ENCODE results near the gene TRMT10A.
"Not testable (repeated sequence)": the region's sequence is repeated elsewhere in the genome, so short reads cannot be mapped to it uniquely, and the experiment has no call there.

Gene TRMT10A

DNA sequence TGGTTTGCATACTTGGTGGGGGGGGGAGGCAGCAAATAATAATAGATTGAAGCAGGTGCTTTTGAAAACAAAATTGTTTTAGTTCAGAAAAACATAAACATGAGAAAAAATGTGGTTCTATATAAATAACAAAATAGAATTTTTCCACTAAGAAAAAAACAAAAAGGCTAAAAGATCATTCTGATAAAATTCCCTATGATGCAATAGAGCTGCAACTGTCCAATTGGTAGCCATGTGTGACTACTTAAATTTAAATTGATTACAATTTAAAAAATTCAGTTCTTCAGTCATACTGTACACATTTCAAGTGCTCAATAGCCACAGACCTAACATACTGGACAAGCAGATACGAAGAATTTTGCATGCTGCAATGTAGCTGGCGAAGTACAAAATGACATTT lies 11.0 kb downstream of the TRMT10A start:
- no peak for DNase-seq (ENCODE audit: low read depth)

DNA sequence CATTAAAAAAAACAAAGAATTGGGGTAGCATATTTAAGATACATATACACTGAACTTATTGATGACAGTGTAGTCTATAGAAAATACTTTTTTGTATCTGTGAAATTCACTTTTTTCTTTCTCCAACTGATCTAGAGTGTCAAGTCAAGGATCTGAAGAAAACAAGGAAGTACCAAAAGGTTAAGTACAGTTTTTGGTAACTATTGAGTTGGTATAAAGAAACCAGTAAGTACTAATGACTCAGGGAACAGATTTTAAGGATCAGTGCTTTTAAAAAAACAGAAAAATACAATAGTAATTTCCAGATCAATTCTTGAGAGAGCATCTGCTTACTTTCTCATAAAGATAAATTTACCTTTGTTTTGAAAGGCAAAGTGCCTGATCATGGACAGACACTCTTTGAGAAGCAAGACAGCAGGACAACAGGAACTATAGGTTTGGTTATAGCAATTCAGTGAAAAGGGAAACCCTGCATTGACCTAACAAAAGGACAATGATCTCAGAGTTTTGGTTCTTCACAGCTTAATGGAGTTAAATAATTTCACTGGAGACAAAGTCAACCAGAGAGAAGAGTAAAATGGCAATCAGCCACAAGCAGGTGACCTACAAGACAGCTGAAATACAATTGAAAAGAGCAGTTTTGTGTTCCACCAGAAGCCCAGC lies 23.4 kb downstream of the TRMT10A start:
- DNase-seq (ENCODE audit: low read depth) = no peak

DNA sequence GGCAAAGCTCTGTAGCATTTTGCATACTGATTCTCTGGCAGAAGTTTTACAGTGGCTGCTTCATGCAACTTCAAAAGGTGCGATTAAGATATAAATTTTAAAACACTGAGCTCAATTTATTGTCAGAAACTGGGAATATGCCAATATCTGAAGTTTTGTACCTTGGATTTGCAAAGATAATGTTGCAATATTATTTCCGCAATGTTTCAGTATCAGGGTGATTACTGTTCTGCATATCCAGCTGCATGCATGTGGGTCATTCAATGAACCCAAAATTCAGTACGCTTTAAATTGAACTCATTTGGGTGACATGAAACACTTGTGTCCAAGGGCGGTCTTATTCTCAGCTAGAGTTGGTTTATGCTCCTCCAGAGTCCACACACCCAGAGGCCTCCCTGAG lies 26.2 kb downstream of the TRMT10A start:
- no peak for DNase-seq (ENCODE audit: low read depth)

DNA sequence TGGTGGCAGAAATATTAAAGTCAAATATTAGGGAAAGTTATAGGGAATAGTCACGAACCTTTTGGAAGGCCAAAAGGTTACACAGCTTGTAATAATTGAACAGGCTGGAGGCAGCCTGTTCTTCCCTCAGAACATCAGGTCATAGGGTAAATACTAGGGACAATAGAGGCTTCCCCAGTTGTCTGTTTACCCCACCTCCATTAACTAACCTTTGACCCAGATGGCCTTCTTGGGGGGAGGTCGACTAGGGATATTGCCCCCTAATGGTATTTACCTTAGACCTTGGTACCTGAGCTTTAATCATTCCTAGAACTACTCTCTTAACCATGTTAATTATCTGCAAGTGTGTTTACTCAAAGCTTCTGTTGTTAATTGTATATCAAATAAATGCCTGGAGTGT lies 27.0 kb downstream of the TRMT10A start:
- no peak for DNase-seq (ENCODE audit: low read depth)

DNA sequence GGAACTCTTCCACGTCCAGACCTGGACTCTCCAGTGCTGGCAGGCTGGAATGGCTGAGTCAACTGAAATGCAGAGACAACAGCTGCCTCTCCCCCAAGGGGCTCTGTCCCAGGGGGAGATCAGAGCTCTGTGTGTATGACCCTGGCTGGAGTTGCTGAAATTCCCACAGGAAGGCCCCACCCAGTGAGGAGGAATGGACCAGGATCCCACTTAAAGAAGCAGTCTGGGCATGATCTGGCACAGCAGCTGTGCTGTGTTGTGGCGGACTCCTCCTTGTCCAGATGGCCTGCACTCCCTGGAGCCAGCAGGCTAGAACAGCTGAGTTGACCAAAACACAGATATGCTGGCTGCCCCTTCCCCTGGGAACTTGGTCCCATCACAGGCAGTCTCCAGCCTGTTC lies 27.6 kb downstream of the TRMT10A start:
- no peak for DNase-seq (ENCODE audit: low read depth)

DNA sequence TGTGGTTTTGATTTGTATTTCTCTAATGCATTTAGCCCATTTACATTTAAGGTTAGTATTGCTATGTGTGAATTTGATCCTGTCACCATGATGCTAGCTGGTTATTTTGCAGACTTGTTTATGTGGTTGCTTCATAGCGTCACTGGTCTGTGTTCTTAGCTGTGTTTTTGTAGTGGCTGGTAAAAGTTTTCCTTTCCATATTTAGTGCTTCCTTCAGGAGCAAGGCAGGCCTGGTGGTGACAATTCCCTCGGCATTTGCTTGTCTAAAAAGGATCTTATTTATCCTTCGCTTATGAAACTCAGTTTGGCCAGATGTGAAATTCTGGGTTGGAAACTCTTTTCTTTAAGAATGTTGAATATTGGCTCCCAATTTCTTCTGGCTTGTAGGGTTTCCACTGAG lies 29.1 kb downstream of the TRMT10A start:
- not testable (repeated sequence) for DNase-seq (ENCODE audit: low read depth)

DNA sequence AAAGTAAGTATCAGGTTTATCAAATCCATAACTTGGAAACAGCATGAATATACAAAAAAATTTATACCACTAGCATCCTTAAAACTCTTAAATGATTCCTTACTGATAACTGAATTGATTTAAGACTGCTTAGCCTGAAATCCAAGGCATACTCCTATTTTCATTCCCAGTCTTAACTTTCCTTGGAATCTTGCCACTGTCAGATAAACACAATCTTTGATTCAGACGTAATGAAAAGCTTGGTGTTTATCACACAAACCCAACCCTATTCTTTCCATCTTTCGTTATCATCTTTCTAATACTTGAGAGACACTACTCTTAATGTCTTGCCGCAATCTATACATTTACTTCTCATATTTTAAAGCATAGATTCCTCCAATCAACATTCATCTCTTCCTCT lies 33.9 kb downstream of the TRMT10A start:
- no peak for DNase-seq (ENCODE audit: low read depth)

DNA sequence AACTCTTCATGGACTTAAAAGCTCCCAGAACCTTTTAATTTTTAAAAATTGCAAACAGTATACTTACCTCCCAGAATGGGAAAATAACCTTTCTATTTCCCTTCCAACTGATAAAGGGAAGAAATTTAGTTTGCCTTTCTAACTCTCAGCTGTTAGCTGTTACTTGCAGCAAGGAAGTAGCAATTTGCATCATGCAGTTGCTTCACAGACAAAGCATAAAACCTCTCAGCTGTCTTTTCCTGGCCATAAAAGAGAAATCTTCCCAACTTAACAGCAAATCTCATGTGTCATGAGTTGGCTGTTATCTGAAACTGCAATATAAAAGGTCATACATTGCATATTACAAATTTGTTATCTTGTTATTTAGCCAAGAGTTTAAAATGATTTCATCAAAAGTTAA lies 34.6 kb downstream of the TRMT10A start:
- no peak for DNase-seq (ENCODE audit: low read depth)

DNA sequence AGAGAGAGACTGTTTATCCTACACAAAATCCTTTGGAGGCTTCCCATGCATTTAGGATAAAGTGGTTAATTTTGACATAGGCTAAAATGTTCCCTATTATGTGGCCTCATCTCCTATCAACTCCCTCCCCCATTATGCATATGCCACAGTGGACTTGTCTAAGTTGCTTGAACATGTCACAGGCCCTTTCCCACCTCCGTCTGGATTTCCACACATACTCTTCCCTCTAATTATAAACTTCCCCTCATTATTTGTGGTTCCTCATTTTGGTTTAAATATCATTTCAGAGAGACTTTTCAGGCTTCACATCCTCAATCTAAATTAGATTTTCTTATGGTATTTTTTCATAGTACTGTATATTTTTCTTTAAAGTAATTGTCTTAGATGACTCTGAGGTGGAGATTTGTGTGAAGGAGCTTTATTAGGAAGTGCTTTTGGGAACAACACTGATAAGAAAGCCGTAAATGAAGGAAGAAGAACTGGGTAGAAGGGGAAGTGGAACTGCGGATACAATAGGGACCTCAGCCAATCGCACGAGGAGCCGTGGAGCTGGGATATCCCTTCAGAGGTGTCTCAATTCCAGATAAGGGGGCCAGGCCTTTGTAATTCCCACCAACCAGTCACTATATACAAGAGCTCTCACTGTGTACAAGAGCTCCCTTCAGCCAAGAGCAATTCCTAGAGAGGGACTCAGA lies 45.1 kb downstream of the TRMT10A start:
- no peak for DNase-seq (ENCODE audit: low read depth)

DNA sequence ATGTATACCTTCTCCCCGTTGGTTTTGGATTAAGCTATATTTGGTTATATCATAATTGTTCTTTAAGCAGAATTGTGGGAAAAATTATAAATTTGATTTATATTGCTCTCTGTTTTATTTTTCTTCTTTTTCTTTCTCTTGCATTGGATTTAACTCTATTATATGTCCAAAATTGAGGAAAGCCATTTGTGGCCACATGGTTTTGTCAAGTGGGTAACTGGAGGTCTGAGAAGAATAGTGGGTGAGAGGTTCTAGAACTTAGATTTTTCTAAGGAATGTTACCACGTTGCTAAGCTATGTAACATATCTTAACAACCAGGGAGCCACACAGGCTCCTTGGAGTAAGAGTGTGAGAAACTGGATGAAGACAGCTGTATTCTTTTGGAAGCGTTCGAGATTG lies 53.1 kb downstream of the TRMT10A start, which contains the start of gene C4orf17:
C4orf17 (plus strand) TSS at position 301 of the 400 bp plus-strand sequence. CDS start 2,061 bp downstream, outside the sequence.
- no peak for DNase-seq (ENCODE audit: low read depth)

DNA sequence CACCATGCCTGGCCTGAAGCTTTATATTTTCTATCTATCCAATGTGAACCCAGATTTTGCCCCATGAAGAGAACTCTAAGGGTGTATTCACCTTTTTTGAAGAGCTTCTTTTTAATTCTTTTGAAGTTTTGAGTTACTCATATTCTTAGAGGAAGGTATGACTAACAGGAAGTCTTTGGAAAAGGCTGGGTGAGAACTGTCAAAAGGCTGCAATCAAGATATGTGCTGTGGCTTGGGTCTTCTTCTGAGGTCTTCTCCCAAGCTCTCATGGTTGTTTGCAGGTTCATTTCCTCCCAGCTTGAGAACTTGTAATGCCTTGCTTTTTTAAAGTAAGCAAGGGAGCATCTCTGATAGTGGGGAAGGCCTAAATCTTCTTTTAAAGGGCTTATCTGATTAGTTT lies 56.1 kb downstream of the TRMT10A start:
- no peak for DNase-seq (ENCODE audit: low read depth)

DNA sequence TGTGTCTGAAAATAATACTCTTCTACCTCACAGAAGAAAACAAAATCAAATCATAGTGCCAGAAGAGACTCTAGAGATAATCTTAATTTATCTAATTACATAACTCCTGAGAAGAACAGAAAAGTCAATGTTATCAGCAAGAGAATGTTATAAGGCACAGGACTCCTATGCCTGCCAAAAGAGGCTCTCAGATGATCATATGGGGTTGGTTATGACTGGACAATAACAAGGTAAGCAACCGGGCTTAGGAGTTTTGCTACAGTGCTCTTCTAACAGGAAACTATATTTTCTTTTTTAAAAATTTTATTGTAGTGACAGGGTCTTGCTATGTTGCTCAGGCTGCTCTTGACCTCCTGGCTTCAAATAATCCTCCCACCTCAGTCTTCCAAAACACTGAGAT lies 56.5 kb downstream of the TRMT10A start:
- DNase-seq (ENCODE audit: low read depth) = no peak

DNA sequence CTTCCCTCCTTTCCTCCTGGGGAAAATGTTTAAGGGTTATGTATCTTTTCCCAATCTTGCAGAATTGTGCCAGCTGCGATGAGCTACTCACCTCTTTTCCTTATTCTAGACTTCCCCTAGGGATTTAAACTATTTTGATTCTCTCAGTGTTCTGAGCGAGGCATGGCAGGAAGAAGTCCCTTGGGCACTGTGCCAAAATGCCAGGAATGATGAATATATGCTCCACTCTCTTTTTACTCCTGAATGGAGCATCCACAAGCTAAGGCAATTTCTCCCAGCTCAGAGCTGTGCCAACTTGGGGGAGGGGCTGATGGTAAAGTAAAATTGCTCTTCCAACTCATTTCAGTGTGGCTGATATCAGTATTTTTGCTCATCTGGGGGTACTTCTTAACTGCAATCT lies 57.1 kb downstream of the TRMT10A start:
- no peak for DNase-seq (ENCODE audit: low read depth)

DNA sequence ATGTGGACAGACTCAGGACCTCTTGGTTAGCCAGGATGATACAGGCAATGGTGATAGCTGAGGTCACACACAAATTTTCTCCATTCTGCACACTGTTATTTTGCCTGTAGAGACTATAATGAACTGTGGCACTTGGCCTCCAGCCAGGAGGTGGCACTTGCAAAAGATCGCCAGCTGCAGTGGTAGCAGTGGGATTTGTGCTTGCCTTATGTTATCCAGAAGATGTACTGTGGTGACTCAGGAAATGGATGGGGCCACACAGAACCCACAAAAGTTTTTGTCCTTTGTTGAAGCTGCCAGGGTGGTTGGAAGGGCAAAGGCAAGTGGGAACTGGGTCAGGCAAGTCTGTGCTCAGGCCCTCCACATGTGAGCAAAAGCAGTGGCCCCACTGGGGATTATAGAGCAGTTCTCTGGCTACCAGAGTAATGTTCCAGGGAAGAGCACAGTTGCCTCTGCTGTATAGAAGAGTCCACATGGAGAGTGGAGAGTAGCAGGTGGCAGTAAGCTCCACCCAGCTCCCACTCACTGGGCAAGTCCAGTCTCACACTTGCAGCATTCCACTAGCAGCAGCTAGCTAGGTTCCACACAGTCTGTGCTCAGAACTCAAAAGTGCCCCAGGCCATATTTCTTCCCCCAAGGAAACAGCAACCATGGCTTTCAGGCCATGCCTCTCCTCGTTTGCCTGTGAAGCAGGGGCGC lies 58.9 kb downstream of the TRMT10A start:
- DNase-seq (ENCODE audit: low read depth) = no peak

Data from CMK (cell line).